Myometrial cell (primary cell): ENCODE data around the gene GAL3ST3. TPM values are rescaled to one million over a fixed set of nuclear protein-coding genes. Genes with fewer than 3 reads are reported as not detected.

Experiments
- total RNA-seq: library from RNA; depleted of rRNA; stranded (reverse); fragments of >200 nt; gene quantifications from 2 replicates; pipeline ENCODE4 v1.2.3, GENCODE V29; 2015

The GAL3ST3 gene
- total RNA-seq, result not detected in 2 replicates

GRCh38 chr11:66048547-66049323 lies at the start of gene GAL3ST3:
Gene GAL3ST3 (minus strand): TSS chr11:66049161. CDS start chr11:66045415, 3,746 bp downstream.

GRCh38 chr11:66069715-66070603 lies 21.0 kb upstream of the GAL3ST3 start, which contains the start of gene PACS1:
Gene PACS1 (plus strand): TSS chr11:66070272. CDS start chr11:66070487, 215 bp downstream.

GRCh38 chr11:66051766-66052663 lies 3.1 kb upstream of the GAL3ST3 start, which contains the start of gene SF3B2:
Gene SF3B2 (plus strand): TSS chr11:66052364. CDS start chr11:66052385, 21 bp downstream.

GRCh38 chr11:66026017-66026529 lies 22.9 kb downstream of the GAL3ST3 start, which contains the start of gene CATSPER1:
Gene CATSPER1 (minus strand): TSS chr11:66026479. CDS start chr11:66026379, 100 bp downstream.

DNA sequence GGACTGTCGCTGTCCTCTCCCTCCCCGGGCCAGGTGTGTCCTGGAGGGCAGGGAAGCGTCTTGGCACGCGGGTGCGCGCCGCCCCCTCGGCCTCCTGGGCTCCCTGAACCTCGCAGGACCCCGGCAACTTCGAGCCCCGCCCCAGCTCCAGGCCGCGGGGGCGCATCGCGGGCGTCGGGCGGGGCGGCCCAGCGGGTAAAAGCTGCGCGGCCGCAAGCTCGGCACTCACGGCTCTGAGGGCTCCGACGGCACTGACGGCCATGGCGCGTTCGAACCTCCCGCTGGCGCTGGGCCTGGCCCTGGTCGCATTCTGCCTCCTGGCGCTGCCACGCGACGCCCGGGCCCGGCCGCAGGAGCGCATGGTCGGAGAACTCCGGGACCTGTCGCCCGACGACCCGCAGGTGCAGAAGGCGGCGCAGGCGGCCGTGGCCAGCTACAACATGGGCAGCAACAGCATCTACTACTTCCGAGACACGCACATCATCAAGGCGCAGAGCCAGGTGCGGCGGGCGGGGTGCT lies 37.1 kb downstream of the GAL3ST3 start, which contains the start of gene CST6:
TSS of gene CST6 (plus strand) at position 224 of the 519 bp plus-strand sequence. CDS start at position 261, 37 bp downstream.

GRCh38 chr11:66001942-66002647 lies 46.9 kb downstream of the GAL3ST3 start, which contains the start of the genes BANF1 and EIF1AD:
Gene BANF1 (plus strand): TSS chr11:66002503. CDS start chr11:66003251, 748 bp downstream.
Gene EIF1AD (minus strand): TSS chr11:66002157. CDS start chr11:66000389, 1,768 bp downstream.

Other genes with a start within 250 kb of the GAL3ST3 start
- 0.58 and 1.1 TPM in 2 replicates for gene SNX32, start 215.2 kb downstream of the GAL3ST3 start, total RNA-seq
- gene CFL1, start 191.0 kb downstream of the GAL3ST3 start, total RNA-seq, result 1,937 and 2,041 TPM in 2 replicates
- gene MUS81, start 188.7 kb downstream of the GAL3ST3 start, total RNA-seq, result 30.7 and 40.1 TPM in 2 replicates
- gene EFEMP2, start 176.4 kb downstream of the GAL3ST3 start, total RNA-seq, result 140 and 198 TPM in 2 replicates
- gene CTSW, start 169.3 kb downstream of the GAL3ST3 start, total RNA-seq, result 0.71 TPM in 1 of 2 replicates, not detected in the other
- 170 and 250 TPM in 2 replicates for gene FIBP, start 160.7 kb downstream of the GAL3ST3 start, total RNA-seq
- 117 and 142 TPM in 2 replicates for gene CCDC85B, start 158.5 kb downstream of the GAL3ST3 start, total RNA-seq
- gene FOSL1, start 148.8 kb downstream of the GAL3ST3 start, total RNA-seq, result 31.4 and 37.2 TPM in 2 replicates
- 13.5 and 24.5 TPM in 2 replicates for gene C11orf68, start 130.1 kb downstream of the GAL3ST3 start, total RNA-seq
- 405 and 416 TPM in 2 replicates for gene DRAP1, start 129.7 kb downstream of the GAL3ST3 start, total RNA-seq
- gene TSGA10IP, start 103.7 kb downstream of the GAL3ST3 start, total RNA-seq, result not detected in 2 replicates
- gene SART1, start 87.4 kb downstream of the GAL3ST3 start, total RNA-seq, result 27.4 and 31.2 TPM in 2 replicates
- 26.8 and 39.3 TPM in 2 replicates for gene EIF1AD, start 47.0 kb downstream of the GAL3ST3 start, total RNA-seq
- gene BANF1, start 46.7 kb downstream of the GAL3ST3 start, total RNA-seq, result 111 and 138 TPM in 2 replicates
- gene CST6, start 37.2 kb downstream of the GAL3ST3 start, total RNA-seq, result not detected in 2 replicates
- gene CATSPER1, start 22.7 kb downstream of the GAL3ST3 start, total RNA-seq, result 0.35 and 0.58 TPM in 2 replicates
- gene SF3B2, start 3.2 kb upstream of the GAL3ST3 start, total RNA-seq, result 182 and 206 TPM in 2 replicates
- gene PACS1, start 21.1 kb upstream of the GAL3ST3 start, total RNA-seq, result 20.8 and 22.9 TPM in 2 replicates
- gene KLC2, start 208.5 kb upstream of the GAL3ST3 start, total RNA-seq, result 13.0 and 16.3 TPM in 2 replicates
- gene RAB1B, start 219.5 kb upstream of the GAL3ST3 start, total RNA-seq, result 165 and 169 TPM in 2 replicates
- gene CNIH2, start 229.0 kb upstream of the GAL3ST3 start, total RNA-seq, result 0.29 TPM in 1 of 2 replicates, not detected in the other
- 239 and 330 TPM in 2 replicates for gene YIF1A, start 240.0 kb upstream of the GAL3ST3 start, total RNA-seq
- gene TMEM151A, start 242.7 kb upstream of the GAL3ST3 start, total RNA-seq, result not detected in 2 replicates